GM23248 (cell line): ENCODE measurements around the gene RALGPS1. TPM values are rescaled to one million over a fixed set of nuclear protein-coding genes. Genes with fewer than 3 reads are reported as not detected.
A peak's percentile ranks its signal among the peaks of the same experiment; 100 is the strongest.

ENCODE experiments used
- DNase-seq: peaks from one replicate; pipeline ENCODE4 v3.0.0-alpha.2; 2015
- H2AFZ ChIP-seq: fragments of 200-600 bp; sonication (generic); 2 replicates; pipeline ENCODE4 v1.6.1; 2016; ENCODE audit warnings: antibody characterized with exemption
- H3F3A ChIP-seq: fragments of 200-600 bp; sonication (generic); 2 replicates; pipeline ENCODE4 v1.6.1; 2016; ENCODE audit warnings: mild to moderate bottlenecking, antibody characterized with exemption, mixed run types; ENCODE audit not compliant: insufficient read depth
- H3K27ac ChIP-seq: fragments of 200-600 bp; sonication (generic); 2 replicates; pipeline ENCODE4 v1.5.1; 2016; ENCODE audit warnings: mild to moderate bottlenecking
- H3K27me3 ChIP-seq: fragments of 200-600 bp; sonication (generic); replicated peaks from 2 replicates; pipeline ENCODE4 v1.6.1; 2016; ENCODE audit warnings: mild to moderate bottlenecking; ENCODE audit not compliant: insufficient read depth
- H3K36me3 ChIP-seq: fragments of 200-600 bp; sonication (generic); 2 replicates; pipeline ENCODE4 v1.6.1; 2016; ENCODE audit warnings: low read depth, mild to moderate bottlenecking
- H3K4me1 ChIP-seq: fragments of 200-600 bp; sonication (generic); 2 replicates; pipeline ENCODE4 v1.6.1; 2016; ENCODE audit warnings: mild to moderate bottlenecking; ENCODE audit not compliant: insufficient read depth
- H3K4me2 ChIP-seq: fragments of 200-600 bp; sonication (generic); one replicate; pipeline ENCODE4 v1.6.1; 2016; ENCODE audit warnings: mild to moderate bottlenecking; ENCODE audit not compliant: unreplicated experiment
- H3K4me3 ChIP-seq: fragments of 200-600 bp; sonication (generic); 2 replicates; pipeline ENCODE4 v1.5.1; 2016; ENCODE audit warnings: mild to moderate bottlenecking
- H3K79me2 ChIP-seq: fragments of 200-600 bp; sonication (generic); 2 replicates; pipeline ENCODE4 v1.6.1; 2016; ENCODE audit warnings: mild to moderate bottlenecking; ENCODE audit not compliant: insufficient read depth
- H3K9ac ChIP-seq: fragments of 200-600 bp; sonication (generic); 2 replicates; pipeline ENCODE4 v1.6.1; 2016; ENCODE audit warnings: mild to moderate bottlenecking
- H3K9me2 ChIP-seq: fragments of 200-600 bp; sonication (generic); 2 replicates; pipeline ENCODE4 v1.6.1; 2016; ENCODE audit warnings: mixed run types, mild to moderate bottlenecking, moderate library complexity; ENCODE audit not compliant: insufficient read depth
- H3K9me3 ChIP-seq: fragments of 200-600 bp; sonication (generic); one replicate; pipeline ENCODE4 v1.6.1; 2017; ENCODE audit warnings: low read depth
- H4K20me1 ChIP-seq: fragments of 200-600 bp; sonication (generic); 2 replicates; pipeline ENCODE4 v1.6.0; 2016; ENCODE audit not compliant: insufficient read depth
- EZH2 ChIP-seq: fragments of 200-600 bp; sonication (generic); IDR thresholded peaks from 2 replicates; pipeline ENCODE4 v1.6.1; 2018; ENCODE audit warnings: antibody characterized with exemption, mild to moderate bottlenecking; ENCODE audit not compliant: insufficient read depth, poor library complexity, severe bottlenecking
- EZH2phosphoT487 ChIP-seq: fragments of 200-600 bp; sonication (generic); IDR thresholded peaks from 2 replicates; pipeline ENCODE4 v1.6.1; 2018; ENCODE audit warnings: antibody characterized with exemption, moderate library complexity, mild to moderate bottlenecking, low read depth; ENCODE audit not compliant: insufficient read depth
- WGBS, 2 experiments: methylation state at CpG; one replicate each; pipeline ENCODE4 v1.1.6; 2015 to 2017; ENCODE audit warnings: low lambda C conversion rate in 2 of 2, low coverage in 1 of 2; ENCODE audit errors: missing lambda C conversion rate in 2 of 2; 5-methylcytosine and 5-hydroxymethylcytosine counted together
- in situ Hi-C: fragments of 300-500 bp; cut with MboI; formaldehyde crosslinking; loops from 2 replicates; pipeline ENCODE4 v1.15.0; 2020
- polyA plus RNA-seq: library from polyadenylated mRNA; unstranded; fragments of >200 nt; fragmentation: Nextera tagmentation; extraction: Ambion mirVana; gene quantifications from 2 replicates; pipeline ENCODE4 v1.2.1, GENCODE V29; 2016
- total RNA-seq: library from RNA; depleted of rRNA; stranded (reverse); fragments of >200 nt; shearing (Covaris generic); gene quantifications from 2 replicates; pipeline ENCODE4 v1.2.3, GENCODE V29; 2014

RALGPS1 gene
- total and polyA plus RNA-seq, 2 experiments from 2014 or later = 0.54 to 1.8 TPM

DNA sequence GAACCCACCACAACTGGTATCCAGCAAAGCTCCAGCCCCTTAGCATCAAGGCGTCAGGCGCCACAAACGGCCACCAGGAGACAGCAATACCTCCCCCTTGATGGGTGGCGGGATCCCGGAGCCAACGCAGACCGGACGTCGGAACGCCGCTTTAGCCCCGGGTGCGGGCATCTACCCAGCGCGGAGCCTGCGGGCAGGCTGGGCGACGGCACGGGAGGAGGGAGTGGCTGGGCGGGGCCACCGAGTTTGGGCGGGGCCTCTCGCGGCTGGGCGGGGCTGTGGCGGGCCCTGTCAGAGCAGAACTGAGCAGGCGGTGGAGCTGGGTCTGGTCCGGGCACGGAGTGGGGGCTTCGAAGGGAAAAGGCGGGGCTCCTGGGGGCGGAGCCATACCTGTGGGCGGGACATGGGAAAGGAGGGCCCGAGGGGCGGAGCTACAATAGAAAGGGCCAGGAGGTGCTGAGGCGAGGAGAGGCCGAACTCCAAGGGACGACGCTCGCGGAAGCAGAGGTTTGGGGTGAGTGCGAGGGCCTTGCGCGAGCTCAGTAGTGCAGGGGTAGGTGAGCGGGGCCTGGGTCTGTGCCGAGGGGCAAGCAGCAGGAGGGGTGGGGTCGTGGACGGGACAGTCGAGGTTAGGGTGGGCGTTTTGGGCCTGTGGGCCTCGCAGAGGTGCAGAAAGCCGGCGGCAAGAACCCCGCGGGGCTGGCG, 309.7 kb downstream of the RALGPS1 start:
- TF ChIP-seq EZH2 (no peak), EZH2phosphoT487 (no peak)
- no peak overlapping the region for H3K27ac ChIP-seq
- H2AFZ ChIP-seq = peak overlapping the region; percentile 81
- no peaks in the 10 kb centered on the region for H3K4me1 ChIP-seq
- peak; percentile 76 for DNase-seq
- no peaks in the 10 kb centered on the region for H3K9me2 ChIP-seq
- H3K79me2 ChIP-seq = no peaks in the 10 kb centered on the region
- peaks cover 33% of the 10 kb centered on the region for H3K27me3 ChIP-seq
- H3K4me2 ChIP-seq = peak overlapping the region; percentile 58
- no peaks in the 10 kb centered on the region for H3K36me3 ChIP-seq
- WGBS, 2 experiments = 4 to 5% methylated on average over 30 to 55 of the region's 56 CpGs
- H3F3A ChIP-seq = no peaks in the 10 kb centered on the region
- H3K9me3 ChIP-seq = no peaks in the 10 kb centered on the region
- in situ Hi-C loops = no loop called here
- peak overlapping the region; percentile 61 for H3K4me3 ChIP-seq
- H4K20me1 ChIP-seq = no peaks in the 10 kb centered on the region
- H3K9ac ChIP-seq = no peak overlapping the region

DNA sequence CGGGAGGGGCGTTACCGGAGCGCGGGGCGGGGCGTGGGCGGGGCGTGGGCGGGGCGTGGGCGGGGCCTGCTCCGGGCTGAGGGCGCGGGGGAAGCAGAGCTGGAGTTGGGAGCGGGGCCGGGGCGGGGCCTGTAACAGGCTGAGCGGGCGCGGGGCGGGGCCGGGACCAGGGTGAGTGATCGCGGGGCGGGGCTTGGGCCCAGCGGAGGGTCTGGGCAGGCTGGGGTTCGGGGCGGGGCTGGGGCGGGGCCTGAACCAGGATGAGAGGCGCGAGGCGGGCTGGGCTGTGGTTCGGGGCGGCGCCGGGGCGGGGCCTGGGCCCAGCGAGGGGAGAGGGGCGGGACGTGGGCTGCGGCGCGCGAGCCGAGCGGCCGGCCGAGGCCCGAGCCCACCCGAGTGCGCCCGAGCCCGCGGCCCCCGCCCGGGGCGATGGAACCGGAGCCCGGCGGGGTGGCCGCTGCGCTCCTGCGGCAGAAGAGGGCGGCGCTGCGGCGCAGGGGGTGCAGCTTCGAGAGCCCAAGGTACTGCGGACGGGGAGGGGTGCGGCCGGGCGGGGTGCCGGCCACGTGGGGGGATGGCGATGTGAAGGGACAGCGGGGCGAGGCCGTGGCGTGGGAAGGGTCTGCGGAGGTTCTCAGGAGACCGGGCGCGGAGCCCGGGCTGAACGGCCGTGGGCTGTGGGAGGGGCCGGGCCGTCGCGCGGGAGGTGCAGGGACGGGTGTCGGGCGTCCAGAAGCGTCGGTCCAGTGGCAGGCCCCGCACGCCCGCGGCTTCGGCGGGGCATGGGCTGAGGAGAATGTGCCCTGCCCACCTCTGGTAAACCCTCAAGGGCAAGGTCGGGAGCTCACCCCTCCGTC, 310.5 kb downstream of the RALGPS1 start:
- Histone ChIP-seq H3K79me2 (no peaks in the 10 kb centered on the region), H3K9me2 (no peaks in the 10 kb centered on the region), H4K20me1 (no peaks in the 10 kb centered on the region), H3K36me3 (no peaks in the 10 kb centered on the region), H3K9ac (no peak overlapping the region), H3F3A (no peaks in the 10 kb centered on the region), H3K27ac (no peak overlapping the region), H3K4me1 (no peaks in the 10 kb centered on the region), H3K4me3 (peak overlapping the region; percentile 79), H3K4me2 (peak overlapping the region; percentile 72), H3K9me3 (no peaks in the 10 kb centered on the region), H2AFZ (peak overlapping the region; percentile 89), H3K27me3 (peaks cover 33% of the 10 kb centered on the region)
- in situ Hi-C loops = no loop called here
- WGBS, 2 experiments = 2 to 4% methylated on average over 22 to 78 of the region's 106 CpGs
- TF ChIP-seq EZH2phosphoT487 (no peak), EZH2 (no peak)
- peak; percentile 93 for DNase-seq

DNA sequence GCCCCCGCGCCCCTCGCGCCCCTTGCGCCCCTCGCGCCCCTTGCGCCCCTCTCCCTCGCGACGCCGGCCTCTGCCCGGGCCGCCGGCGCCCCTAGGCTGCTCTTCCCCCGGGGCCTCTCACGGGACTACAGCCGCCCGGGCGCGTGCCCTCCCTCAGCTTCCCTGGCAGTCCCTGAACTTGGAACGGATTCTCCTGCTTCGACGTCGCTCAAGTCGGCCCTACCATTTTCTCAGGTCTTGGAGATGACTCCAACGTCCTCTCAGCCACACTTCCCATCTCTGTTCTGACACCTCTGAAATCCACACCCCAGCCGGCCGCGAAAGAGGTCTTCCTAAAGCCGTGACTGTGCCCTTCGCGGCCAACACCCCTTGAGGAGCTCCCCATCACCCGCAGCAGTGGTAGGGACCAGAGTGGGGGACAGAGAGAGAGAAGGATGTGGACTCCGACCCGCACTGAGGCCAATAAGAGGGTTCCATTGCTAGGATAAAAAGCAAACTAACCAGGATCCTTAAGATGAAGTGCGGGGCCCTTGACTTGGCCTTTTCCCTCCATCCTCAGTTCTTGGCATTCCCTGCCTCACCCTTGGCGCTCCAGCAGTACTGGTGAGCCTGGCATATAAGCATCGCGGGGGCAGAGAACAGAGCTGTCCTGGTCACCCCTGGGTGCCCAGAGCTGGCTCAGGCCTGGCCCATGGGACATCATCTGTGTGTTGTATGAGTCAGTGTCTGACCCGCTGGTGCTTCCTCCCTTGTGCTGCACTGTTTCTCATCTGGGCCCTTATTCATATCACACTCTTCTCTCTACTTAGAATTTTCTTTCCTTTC, 311.4 kb downstream of the RALGPS1 start:
- Histone ChIP-seq H3K4me3 (peak overlapping the region; percentile 79; the same call in 1 of the 2 replicates), H2AFZ (peak overlapping the region; percentile 41; the same call in 1 of the 2 replicates), H3K9me3 (no peaks in the 10 kb centered on the region), H3K4me1 (no peaks in the 10 kb centered on the region), H3F3A (no peaks in the 10 kb centered on the region), H3K9ac (no peak overlapping the region), H3K79me2 (no peaks in the 10 kb centered on the region), H4K20me1 (no peaks in the 10 kb centered on the region), H3K9me2 (no peaks in the 10 kb centered on the region), H3K36me3 (no peaks in the 10 kb centered on the region), H3K27me3 (peaks cover 28% of the 10 kb centered on the region), H3K4me2 (no peak overlapping the region), H3K27ac (no peak overlapping the region)
- WGBS, 2 experiments = 22 to 25% methylated on average over 25 to 39 of the region's 42 CpGs
- TF ChIP-seq EZH2 = no peak
- TF ChIP-seq EZH2phosphoT487 = no peak
- peak; percentile 39 for DNase-seq
- in situ Hi-C loops = no loop called here
